NB4 (cell line): ENCODE measurements around the gene GTF2F2.

Experiments
- MYC ChIP-seq: IDR thresholded peaks from 2 replicates; pipeline ENCODE4 v1.6.1; 2011; ENCODE audit warnings: low read depth, low read length
- POLR2A ChIP-seq: IDR thresholded peaks from 2 replicates; pipeline ENCODE4 v1.6.1; 2011; ENCODE audit warnings: mild to moderate bottlenecking; ENCODE audit not compliant: insufficient read length; ENCODE audit errors: extremely low read depth
- TF ChIP-seq, protein P1 (sequence below): IDR thresholded peaks from one replicate; pipeline ENCODE4 v1.5.1; 2012; ENCODE audit warnings: low read depth, low read length

DNA sequence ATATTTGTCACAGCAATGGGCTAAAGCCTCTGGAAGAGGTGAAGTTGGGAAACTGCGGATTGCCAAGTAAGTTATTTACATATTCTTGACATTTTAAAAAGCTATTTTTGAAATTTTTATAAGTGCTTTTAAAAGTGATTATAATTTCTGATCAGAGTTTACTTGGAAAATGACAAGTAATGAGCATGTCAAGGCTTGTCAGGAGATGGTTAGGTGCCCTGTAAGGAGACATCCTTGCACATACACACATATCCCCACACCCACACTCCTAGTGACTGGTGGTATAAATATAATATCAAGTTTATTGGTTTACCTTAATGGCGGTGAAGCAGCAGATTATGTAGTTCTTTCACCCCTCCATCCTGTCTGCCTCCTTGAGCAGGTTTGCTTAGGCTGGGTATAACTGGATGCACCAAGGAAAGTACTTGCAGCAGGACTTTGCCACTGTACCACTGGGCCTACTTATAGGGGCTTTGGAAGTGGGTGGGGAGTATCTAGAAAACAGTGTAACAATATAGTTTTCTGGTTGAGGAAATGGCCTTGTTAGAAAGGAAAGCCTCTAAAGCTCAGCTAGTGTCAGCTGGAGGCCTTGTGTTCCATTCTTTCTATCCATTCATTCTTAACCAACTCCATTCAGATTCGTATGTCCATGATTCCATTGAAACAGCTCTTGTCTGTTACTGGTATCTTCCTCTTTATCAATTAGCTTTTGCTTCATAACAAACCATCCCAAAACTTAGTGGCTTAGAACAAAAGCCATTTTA, 16.6 kb downstream of the GTF2F2 start:
- TF ChIP-seq, protein P1, sequence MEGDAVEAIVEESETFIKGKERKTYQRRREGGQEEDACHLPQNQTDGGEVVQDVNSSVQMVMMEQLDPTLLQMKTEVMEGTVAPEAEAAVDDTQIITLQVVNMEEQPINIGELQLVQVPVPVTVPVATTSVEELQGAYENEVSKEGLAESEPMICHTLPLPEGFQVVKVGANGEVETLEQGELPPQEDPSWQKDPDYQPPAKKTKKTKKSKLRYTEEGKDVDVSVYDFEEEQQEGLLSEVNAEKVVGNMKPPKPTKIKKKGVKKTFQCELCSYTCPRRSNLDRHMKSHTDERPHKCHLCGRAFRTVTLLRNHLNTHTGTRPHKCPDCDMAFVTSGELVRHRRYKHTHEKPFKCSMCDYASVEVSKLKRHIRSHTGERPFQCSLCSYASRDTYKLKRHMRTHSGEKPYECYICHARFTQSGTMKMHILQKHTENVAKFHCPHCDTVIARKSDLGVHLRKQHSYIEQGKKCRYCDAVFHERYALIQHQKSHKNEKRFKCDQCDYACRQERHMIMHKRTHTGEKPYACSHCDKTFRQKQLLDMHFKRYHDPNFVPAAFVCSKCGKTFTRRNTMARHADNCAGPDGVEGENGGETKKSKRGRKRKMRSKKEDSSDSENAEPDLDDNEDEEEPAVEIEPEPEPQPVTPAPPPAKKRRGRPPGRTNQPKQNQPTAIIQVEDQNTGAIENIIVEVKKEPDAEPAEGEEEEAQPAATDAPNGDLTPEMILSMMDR = no peak
- TF ChIP-seq POLR2A = no peak
- TF ChIP-seq MYC = no peak
